Gastrocnemius medialis (tissue), 4 donors: ENCODE measurements around the gene PTGFRN. TPM values are rescaled to one million over a fixed set of nuclear protein-coding genes. Genes with fewer than 3 reads are reported as not detected.

ENCODE experiments used
- ATAC-seq, 2 donors: fragments of 150-250 bp; one replicate each; pipeline ENCODE4 v1.9.1; 2016
- DNase-seq, 2 donors: peaks; one replicate each; pipeline ENCODE4 v3.0.0-alpha.2; 2019
- H3K27ac ChIP-seq, 4 donors: fragments of 200-600 bp; sonication (generic); 1 replicate in 1 of 4; 2 replicates in 3 of 4; pipeline ENCODE4 v1.5.1; 2016 to 2018; ENCODE audit warnings: mild to moderate bottlenecking in 2 of 4, moderate library complexity in 1 of 4
- H3K27me3 ChIP-seq, 3 donors: fragments of 200-600 bp; sonication (generic) in 2 of 3; 1 replicate in 1 of 3; 2 replicates in 2 of 3; pipeline versions ENCODE4 v1.5.1 to v1.6.0; 2016 to 2019; ENCODE audit warnings: mild to moderate bottlenecking in 1 of 3, moderate library complexity in 1 of 3
- H3K36me3 ChIP-seq, 2 donors: fragments of 200-600 bp; sonication (generic) in 1 of 2; one replicate each; pipeline ENCODE4 v1.5.1; 2017 to 2018
- H3K4me1 ChIP-seq, 2 donors: fragments of 200-600 bp; sonication (generic) in 1 of 2; one replicate each; pipeline ENCODE4 v1.5.1; 2016 to 2017; ENCODE audit warnings: mild to moderate bottlenecking in 2 of 2
- H3K4me3 ChIP-seq, 4 donors: fragments of 200-600 bp; sonication (generic) in 3 of 4; 1 replicate in 1 of 4; 2 replicates in 3 of 4; pipeline ENCODE4 v1.5.1; 2016 to 2019; ENCODE audit warnings: mild to moderate bottlenecking in 2 of 4
- H3K9me3 ChIP-seq, 3 donors: fragments of 200-600 bp; sonication (generic) in 2 of 3; 1 replicate in 1 of 3; 2 replicates in 2 of 3; pipeline ENCODE4 v1.5.1; 2016 to 2019
- POLR2A ChIP-seq, 2 donors: fragments of 450-650 bp; IDR thresholded peaks; one replicate each; pipeline ENCODE4 v1.6.1; 2017; ENCODE audit warnings: antibody characterized with exemption in 2 of 2, mild to moderate bottlenecking in 2 of 2, moderate library complexity in 2 of 2
- in situ Hi-C, 4 donors: fragments of 200-750 bp; cut with MboI; loops; one replicate each; pipeline versions ENCODE4 v1.15.0 to v1.8.0; 2017; ENCODE audit warnings: low sequenced_read_pairs in 4 of 4
- intact Hi-C: fragments of 100-400 bp; cut with DNase I; formaldehyde crosslinking; loops from one replicate; pipeline ENCODE4 v1.15.1; 2023; ENCODE audit warnings: low total_unique reads
- total RNA-seq, 4 donors: library from RNA; depleted of rRNA; stranded (reverse); fragments of >200 nt; gene quantifications; one replicate each; pipeline versions ENCODE4 v1.1.0 to v1.2.3, GENCODE V29; 2016
- TF ChIP-seq, protein P1 (sequence below), 5 experiments: fragments of 450-650 bp in 3 of 5; fragments of 200-600 bp in 2 of 5; sonication (generic) in 2 of 5; IDR thresholded peaks in 4 of 5; conservative IDR thresholded peaks in 1 of 5; 1 replicate in 4 of 5; 2 replicates in 1 of 5; pipeline ENCODE4 v1.5.1; 2016 to 2019; ENCODE audit warnings: antibody characterized with exemption in 5 of 5, mild to moderate bottlenecking in 3 of 5, moderate library complexity in 3 of 5

Gene PTGFRN
- total RNA-seq, 4 donors from 2014 or later, result 1.5 to 18.1 (median 2.9) TPM

DNA sequence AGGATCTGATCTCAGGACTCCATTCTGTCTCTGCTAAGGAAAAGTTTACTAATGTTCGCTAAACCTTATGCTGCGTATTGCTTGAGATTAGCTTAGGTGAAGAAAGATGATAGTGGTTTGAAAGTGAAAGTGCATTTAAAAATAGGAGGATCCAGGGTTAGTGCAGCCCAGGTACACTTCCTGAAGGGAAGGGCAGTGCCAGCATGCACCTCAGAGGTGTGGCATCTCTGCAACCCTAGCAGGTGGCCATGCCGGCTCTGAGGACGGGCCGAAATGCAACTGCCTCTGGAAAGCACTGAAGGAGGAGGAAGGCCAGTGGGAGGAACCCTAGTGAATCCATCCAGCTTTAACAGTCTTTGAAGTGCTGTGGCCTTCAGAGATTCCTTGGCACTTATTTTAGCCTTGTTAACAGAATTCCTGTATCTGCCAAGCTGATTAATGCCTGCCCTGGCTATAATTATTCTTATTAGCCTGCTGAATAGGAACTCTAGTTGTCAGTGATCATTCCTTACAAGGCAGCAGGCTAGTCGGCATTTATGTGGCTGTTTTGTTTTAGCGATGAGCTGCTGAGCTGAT is 5.5 kb downstream of the PTGFRN start:
- H3K4me3 ChIP-seq, result no peak overlapping the region
- H3K27ac ChIP-seq, result no peak overlapping the region
- H3K4me1 ChIP-seq, result peaks cover 0 to 6% of the 10 kb centered on the region in 2 donors
- intact Hi-C loops (loop anchor here (10.0 kb wide), 1 partner anchor 60 kb away; no protein-coding TSS in a partner anchor), in situ Hi-C loops (no loop called here)
- no peak for DNase-seq
- ATAC-seq, result no peak
- H3K9me3 ChIP-seq, result no peaks in the 10 kb centered on the region
- TF ChIP-seq POLR2A (IDR thresholded peaks at IDR 0.05), result no peak
- TF ChIP-seq, protein P1, sequence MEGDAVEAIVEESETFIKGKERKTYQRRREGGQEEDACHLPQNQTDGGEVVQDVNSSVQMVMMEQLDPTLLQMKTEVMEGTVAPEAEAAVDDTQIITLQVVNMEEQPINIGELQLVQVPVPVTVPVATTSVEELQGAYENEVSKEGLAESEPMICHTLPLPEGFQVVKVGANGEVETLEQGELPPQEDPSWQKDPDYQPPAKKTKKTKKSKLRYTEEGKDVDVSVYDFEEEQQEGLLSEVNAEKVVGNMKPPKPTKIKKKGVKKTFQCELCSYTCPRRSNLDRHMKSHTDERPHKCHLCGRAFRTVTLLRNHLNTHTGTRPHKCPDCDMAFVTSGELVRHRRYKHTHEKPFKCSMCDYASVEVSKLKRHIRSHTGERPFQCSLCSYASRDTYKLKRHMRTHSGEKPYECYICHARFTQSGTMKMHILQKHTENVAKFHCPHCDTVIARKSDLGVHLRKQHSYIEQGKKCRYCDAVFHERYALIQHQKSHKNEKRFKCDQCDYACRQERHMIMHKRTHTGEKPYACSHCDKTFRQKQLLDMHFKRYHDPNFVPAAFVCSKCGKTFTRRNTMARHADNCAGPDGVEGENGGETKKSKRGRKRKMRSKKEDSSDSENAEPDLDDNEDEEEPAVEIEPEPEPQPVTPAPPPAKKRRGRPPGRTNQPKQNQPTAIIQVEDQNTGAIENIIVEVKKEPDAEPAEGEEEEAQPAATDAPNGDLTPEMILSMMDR (IDR thresholded peaks at IDR 0.05 in 4 of 5, conservative IDR thresholded peaks at IDR 0.05 in 1 of 5), result no peak
- no peaks in the 10 kb centered on the region for H3K36me3 ChIP-seq
- peaks cover 9 to 42% (median 24%) of the 10 kb centered on the region in 3 donors for H3K27me3 ChIP-seq

DNA sequence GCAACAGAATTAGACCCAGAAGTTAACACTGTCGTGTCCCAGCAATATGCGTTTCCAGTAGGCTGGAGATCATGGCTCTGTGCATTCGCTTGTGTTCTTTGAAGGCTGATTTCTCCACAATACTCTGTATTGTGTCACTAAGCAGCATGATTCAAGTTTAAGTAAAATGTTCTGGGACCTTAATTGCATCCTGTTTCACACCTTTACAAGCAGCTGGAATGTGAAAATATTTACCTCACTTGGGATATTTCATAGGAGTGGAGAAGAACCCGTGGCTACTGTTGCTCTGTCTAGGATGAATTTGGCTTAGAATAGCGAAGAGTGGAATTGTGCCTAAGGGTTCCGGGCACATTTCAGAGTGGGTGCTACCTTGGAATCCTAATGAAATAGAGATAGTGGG is 6.3 kb downstream of the PTGFRN start:
- TF ChIP-seq POLR2A (IDR thresholded peaks at IDR 0.05), result no peak
- Histone ChIP-seq H3K4me1 (peaks cover 0 to 6% of the 10 kb centered on the region in 2 donors), H3K27ac (no peak overlapping the region), H3K27me3 (peaks cover 9 to 36% (median 18%) of the 10 kb centered on the region in 3 donors), H3K36me3 (no peaks in the 10 kb centered on the region), H3K9me3 (no peaks in the 10 kb centered on the region), H3K4me3 (no peak overlapping the region)
- ATAC-seq, result no peak
- intact Hi-C loops, result loop anchor here (10.0 kb wide), 1 partner anchor 61 kb away; no protein-coding TSS in a partner anchor
- in situ Hi-C loops, result no loop called here
- no peak for DNase-seq

DNA sequence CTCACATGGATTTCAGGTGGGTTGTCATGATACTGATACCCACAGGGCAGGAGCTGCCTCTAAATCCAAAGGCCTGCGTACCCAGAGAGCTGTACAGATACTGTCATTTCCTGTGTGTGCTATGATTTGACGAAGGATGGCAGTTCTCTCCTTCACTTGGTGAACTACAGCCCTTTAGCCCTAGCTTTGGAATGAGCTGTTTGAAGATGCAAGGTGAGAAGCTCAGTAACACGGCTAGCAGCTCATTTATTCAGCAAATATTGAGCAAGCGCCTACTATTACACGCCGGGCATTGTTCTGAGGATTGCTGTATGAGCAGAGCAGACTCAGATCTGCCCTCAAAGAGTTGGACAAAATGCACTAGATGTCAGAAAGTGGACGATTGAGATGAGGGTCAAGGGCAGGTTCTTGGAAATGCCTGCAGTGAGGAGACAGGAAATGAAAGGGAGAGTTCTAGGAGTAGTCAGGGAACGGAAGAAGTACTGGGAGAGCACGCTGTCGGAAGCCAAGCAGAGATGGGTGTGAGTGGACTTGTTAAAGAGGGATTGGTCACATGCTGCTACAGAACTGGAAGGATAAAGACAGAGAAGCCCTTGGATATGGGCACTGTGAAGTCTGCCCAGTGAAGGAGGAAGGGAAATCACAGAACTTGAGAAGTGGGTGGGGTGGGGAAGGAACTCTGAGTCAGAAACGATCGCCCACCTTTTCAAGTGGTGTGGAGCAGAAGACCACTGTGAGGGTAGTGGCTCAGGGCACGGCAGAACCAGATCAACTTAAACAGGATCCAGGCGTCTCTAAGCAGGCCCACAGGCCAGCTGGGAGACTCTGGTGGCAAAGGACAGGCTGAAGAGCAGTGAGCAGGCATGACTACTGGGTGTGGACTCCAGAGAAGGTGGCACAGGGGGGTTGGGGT is 7.1 kb downstream of the PTGFRN start:
- TF ChIP-seq, protein P1 (IDR thresholded peaks at IDR 0.05 in 4 of 5, conservative IDR thresholded peaks at IDR 0.05 in 1 of 5), result no peak
- TF ChIP-seq POLR2A (IDR thresholded peaks at IDR 0.05), result no peak
- Histone ChIP-seq H3K9me3 (no peaks in the 10 kb centered on the region), H3K4me1 (peaks cover 0 to 6% of the 10 kb centered on the region in 2 donors), H3K27me3 (peaks cover 9 to 28% (median 16%) of the 10 kb centered on the region in 3 donors), H3K36me3 (no peaks in the 10 kb centered on the region), H3K4me3 (no peak overlapping the region), H3K27ac (no peak overlapping the region)
- ATAC-seq (no peak), DNase-seq (no peak)
- intact Hi-C loops (loop anchor here (10.0 kb wide), 1 partner anchor 62 kb away; no protein-coding TSS in a partner anchor), in situ Hi-C loops (no loop called here)

DNA sequence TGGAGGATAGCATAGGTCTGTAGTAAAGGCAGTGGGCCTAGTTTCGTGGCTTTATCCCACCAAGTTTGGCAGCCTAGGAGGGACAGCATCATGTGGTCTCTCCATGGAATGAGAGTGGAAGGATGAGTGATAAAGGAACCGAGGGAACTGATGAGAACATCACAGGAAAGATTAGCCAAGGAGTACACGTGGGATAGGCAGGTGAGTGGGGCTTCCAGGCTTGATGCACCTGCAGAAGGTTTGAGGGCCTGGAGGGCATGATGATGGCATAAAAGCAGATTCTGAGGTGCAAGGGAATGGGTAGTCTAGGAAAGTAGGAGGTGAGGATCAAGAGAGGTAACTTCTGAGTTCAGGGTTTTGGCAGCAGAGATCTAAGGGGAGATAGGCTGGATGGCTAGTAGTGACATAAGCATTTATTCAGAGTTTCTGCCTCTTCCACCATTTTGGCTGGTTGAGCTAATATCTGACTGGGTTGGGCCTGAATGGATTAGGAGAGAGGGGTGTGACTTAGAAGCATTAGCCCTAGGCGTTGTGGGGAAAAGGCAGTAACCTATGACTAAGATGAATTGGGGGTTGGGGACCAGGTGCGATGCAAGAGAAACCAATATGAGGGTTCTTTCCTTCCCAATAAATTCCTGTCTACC is 9.1 kb downstream of the PTGFRN start:
- Histone ChIP-seq H3K9me3 (no peaks in the 10 kb centered on the region), H3K4me3 (no peak overlapping the region), H3K36me3 (no peaks in the 10 kb centered on the region), H3K27me3 (peaks cover 0 to 12% (median 12%) of the 10 kb centered on the region in 3 donors), H3K27ac (no peak overlapping the region), H3K4me1 (peaks cover 0 to 6% of the 10 kb centered on the region in 2 donors)
- no peak for ATAC-seq
- TF ChIP-seq, protein P1 (IDR thresholded peaks at IDR 0.05 in 4 of 5, conservative IDR thresholded peaks at IDR 0.05 in 1 of 5), result no peak
- no peak for TF ChIP-seq POLR2A (IDR thresholded peaks at IDR 0.05)
- in situ Hi-C loops (no loop called here), intact Hi-C loops (loop anchor here (10.0 kb wide), 1 partner anchor 64 kb away; no protein-coding TSS in a partner anchor)
- no peak for DNase-seq
